Measurements from ENCODE around the gene ISCA2.

Gene ISCA2

GRCh38 chr14:74480046-74480445 lies 13.5 kb upstream of the ISCA2 start:
- in situ Hi-C loops (cut with MboI; ENCODE audit: low sequenced_read_pairs), result no loop called here

- in situ Hi-C loops (cut with MboI; ENCODE audit: low sequenced_read_pairs), result no loop called here
These were observed 11.0 kb upstream of the ISCA2 start for GRCh38 chr14:74482571-74482970.

GRCh38 chr14:74483321-74483720 lies 10.2 kb upstream of the ISCA2 start:
- in situ Hi-C loops (cut with MboI; ENCODE audit: low sequenced_read_pairs), result no loop called here

GRCh38 chr14:74486164-74486563 lies 7.4 kb upstream of the ISCA2 start:
- in situ Hi-C loops (cut with MboI; ENCODE audit: low sequenced_read_pairs), result no loop called here

- in situ Hi-C loops (cut with MboI; ENCODE audit: low sequenced_read_pairs), result no loop called here
These were observed 4.7 kb upstream of the ISCA2 start for GRCh38 chr14:74488786-74489397.

- in situ Hi-C loops (cut with MboI; ENCODE audit: low sequenced_read_pairs), result no loop called here
These were observed 3.1 kb upstream of the ISCA2 start for GRCh38 chr14:74490486-74490885.

- in situ Hi-C loops (cut with MboI; ENCODE audit: low sequenced_read_pairs), result no loop called here
These were observed 1.4 kb upstream of the ISCA2 start for GRCh38 chr14:74491956-74492775.

- in situ Hi-C loops (cut with MboI; ENCODE audit: low sequenced_read_pairs), result no loop called here
These were observed 706 bp upstream of the ISCA2 start, which contains the start of gene NPC2 for GRCh38 chr14:74492776-74493342. TSS of gene NPC2 (minus strand) at chr14:74493305. CDS start at chr14:74493274, 31 bp downstream.

GRCh38 chr14:74495356-74495755 lies 1.8 kb downstream of the ISCA2 start:
- in situ Hi-C loops (cut with MboI; ENCODE audit: low sequenced_read_pairs), result no loop called here

GRCh38 chr14:74500417-74501134 lies 7.0 kb downstream of the ISCA2 start:
- in situ Hi-C loops (cut with MboI; ENCODE audit: low sequenced_read_pairs), result no loop called here

GRCh38 chr14:74501135-74501614 lies 7.6 kb downstream of the ISCA2 start:
- in situ Hi-C loops (cut with MboI; ENCODE audit: low sequenced_read_pairs), result no loop called here

- in situ Hi-C loops (cut with MboI; ENCODE audit: low sequenced_read_pairs), result no loop called here
These were observed 8.1 kb downstream of the ISCA2 start for GRCh38 chr14:74501691-74502090.

GRCh38 chr14:74502236-74503019 lies 8.9 kb downstream of the ISCA2 start:
- in situ Hi-C loops (cut with MboI; ENCODE audit: low sequenced_read_pairs), result no loop called here

- in situ Hi-C loops (cut with MboI; ENCODE audit: low sequenced_read_pairs), result no loop called here
These were observed 9.8 kb downstream of the ISCA2 start for GRCh38 chr14:74503291-74503937.

GRCh38 chr14:74503938-74504335 lies 10.4 kb downstream of the ISCA2 start:
- in situ Hi-C loops (cut with MboI; ENCODE audit: low sequenced_read_pairs), result no loop called here

GRCh38 chr14:74504412-74504811 lies 10.8 kb downstream of the ISCA2 start:
- in situ Hi-C loops (cut with MboI; ENCODE audit: low sequenced_read_pairs), result no loop called here

GRCh38 chr14:74504874-74505720 lies 11.5 kb downstream of the ISCA2 start:
- in situ Hi-C loops (cut with MboI; ENCODE audit: low sequenced_read_pairs), result no loop called here

- in situ Hi-C loops (cut with MboI; ENCODE audit: low sequenced_read_pairs), result no loop called here
These were observed 12.3 kb downstream of the ISCA2 start for GRCh38 chr14:74505831-74506230.

- in situ Hi-C loops (cut with MboI; ENCODE audit: low sequenced_read_pairs), result no loop called here
These were observed 12.9 kb downstream of the ISCA2 start for GRCh38 chr14:74506411-74506851.
